ENCODE data around the gene CCDC6. TPM values are rescaled to one million over a fixed set of nuclear protein-coding genes. Genes with fewer than 3 reads are reported as not detected.
"Not testable (repeated sequence)": the region's sequence is repeated elsewhere in the genome, so short reads cannot be mapped to it uniquely, and the experiment has no call there.

The CCDC6 gene
- polyA plus RNA-seq, 1 donor, result 19.2 TPM

DNA sequence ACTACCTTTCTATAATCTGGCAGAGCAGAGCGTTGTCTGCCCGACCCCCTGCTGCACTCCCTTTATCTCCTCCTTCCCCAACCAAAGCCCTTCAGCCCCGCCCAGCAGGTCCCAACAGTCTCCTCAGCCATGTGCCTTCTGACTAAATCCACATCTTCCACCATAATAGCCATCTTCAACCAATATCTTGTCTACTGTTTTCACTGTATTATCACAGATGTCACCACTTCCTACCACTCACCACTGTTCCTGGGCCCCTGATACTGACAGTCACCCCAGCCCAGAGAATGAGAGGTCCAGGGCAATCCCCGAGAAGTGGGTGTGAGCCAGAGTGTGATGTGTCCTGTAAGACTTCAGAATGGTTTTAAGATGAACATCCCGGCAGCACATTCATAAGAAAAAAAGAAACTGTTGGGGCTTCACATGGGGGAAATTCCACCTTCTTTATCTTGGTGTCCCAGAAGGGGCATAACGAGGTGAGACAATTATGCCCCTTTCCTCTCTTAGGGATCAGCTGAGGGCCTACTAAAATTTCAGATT lies 25.3 kb downstream of the CCDC6 start:
- DNase-seq, result no peak

DNA sequence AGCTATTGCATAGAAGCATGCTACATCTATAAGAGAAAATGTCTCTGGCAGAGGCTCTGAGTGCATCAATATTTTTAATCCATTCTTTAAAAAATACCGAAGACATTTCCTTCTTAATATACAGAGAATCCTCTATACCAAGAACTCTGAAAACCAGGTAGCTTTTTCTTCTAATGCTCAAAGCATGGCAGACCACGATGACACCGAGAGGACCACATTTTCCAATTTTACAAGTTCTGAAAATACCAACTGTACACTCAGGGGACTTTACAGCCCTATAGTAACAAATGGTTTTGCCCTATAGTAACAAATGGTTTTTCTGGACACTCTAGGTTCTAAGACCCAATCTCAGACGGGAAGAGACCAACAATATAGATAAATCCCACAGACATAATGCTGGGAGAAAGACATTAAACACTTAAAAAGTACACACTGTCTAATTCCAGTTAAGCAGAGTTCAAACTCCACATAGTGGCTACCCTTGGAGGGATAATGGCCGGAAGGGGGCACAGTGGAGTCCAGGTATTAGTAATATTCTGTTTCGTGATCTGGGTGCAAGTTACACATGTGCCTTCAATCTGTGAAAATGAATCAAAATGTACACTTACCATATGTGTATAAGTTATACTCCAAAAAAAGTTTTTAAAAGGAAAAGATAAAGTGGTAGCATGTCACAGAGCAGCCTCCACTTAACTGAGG lies 26.2 kb downstream of the CCDC6 start:
- DNase-seq, result no peak

GRCh38 chr10:59879363-59879913 lies 26.9 kb downstream of the CCDC6 start:
- DNase-seq, result no peak

GRCh38 chr10:59878915-59879314 lies 27.4 kb downstream of the CCDC6 start:
- no peak for DNase-seq

- no peak for DNase-seq
Measured at GRCh38 chr10:59878289-59878688, 28.1 kb downstream of the CCDC6 start.

- no peak for DNase-seq
Measured at GRCh38 chr10:59877191-59877671, 29.1 kb downstream of the CCDC6 start.

DNA sequence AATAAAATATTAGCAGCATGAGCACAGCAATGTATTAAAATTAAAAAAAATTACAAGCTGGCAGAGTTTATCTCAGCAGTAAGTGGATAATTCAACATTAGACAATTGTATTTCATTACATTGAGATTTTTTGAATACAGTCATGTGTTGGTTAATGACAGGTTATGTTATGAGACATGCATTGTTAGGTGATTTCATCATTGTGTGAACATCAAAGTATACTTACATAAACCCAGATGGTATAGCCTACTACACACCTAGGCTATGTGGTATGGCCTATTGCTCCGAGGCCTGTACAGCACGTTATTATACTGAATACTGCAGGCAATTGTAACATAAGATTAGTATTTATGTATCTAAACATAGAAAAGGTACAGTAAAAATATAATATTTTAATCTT lies 29.7 kb downstream of the CCDC6 start:
- no peak for DNase-seq

- not testable (repeated sequence) for DNase-seq
Measured at GRCh38 chr10:59876208-59876607, 30.1 kb downstream of the CCDC6 start.

DNA sequence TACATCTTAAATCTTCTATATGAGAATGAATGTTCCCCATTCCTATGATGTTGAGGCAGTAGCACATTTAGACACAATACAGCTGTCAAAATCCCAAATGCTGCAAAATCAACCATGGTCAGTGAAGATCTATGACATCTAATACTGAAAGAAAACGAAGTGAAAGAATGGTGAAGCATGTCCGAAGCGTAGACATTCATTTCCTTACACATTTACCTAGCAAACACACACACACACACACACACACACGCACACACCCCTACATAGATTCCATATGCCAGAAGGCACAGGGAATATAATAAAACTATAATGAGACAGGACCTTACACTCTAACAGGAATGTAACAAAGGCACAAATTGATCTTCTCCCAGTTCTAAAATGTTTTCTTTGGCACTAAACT lies 32.5 kb downstream of the CCDC6 start:
- DNase-seq, result no peak

GRCh38 chr10:59872892-59873463 lies 33.4 kb downstream of the CCDC6 start:
- DNase-seq, result peak; percentile 43

GRCh38 chr10:59870152-59870551 lies 36.2 kb downstream of the CCDC6 start:
- no peak for DNase-seq

DNA sequence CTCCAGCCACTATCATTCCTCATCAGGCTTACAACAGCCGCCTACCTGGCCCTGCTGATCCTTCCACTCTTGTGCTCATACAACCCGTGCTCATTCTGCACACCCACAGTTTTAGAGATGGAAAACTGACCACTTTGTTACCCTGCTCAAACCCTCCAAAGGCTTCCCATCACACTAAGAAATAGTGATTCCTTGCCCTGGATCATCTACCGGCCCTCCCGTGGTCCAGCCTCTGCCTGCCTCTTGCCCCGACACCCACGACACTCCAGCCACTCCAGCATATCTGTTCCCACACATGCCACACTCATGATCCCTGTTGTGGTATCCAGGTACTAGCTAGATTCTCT lies 36.8 kb downstream of the CCDC6 start:
- DNase-seq, result no peak

DNA sequence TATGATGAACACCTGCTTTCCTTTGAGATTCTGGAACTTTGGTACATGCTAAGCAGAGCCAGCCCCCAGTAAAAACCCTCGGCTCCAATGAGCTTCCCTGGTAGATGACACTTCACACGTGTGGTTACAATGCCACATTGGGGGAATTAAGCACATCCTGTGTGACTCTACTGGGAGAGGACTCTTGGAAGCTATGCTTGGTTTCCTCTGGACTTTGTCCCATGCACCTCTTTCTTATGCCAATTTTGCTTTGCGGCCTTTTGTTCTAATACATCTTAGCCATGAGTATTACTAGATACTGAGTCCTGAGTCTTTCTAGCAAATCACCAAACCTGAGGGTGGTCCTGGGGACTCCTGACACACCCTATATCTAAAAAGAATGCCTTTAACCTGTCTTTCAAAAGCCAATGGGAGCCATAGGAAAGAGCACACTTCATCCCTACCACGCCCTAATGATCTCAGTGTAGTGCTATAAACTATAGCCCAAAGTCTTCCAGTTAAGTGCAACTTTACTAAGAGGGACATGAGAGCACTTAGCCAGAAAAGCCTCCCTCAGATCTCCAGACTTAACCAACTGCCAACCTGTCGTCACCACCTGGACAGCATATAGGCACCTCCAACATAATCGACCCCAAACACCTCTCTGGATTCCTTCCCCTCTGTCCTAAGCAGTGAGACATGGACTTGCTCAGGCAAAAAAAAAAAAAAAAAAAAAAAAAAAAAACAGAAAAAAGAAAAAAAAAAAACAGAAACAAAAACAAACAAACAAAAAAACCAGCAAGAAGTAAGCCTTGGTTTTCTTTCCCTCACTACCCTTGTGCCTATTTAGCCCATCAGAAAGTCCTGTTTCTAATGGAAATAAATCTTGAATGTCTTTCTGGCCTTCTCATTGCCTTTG lies 37.4 kb downstream of the CCDC6 start:
- DNase-seq, result no peak

GRCh38 chr10:59867590-59867989 lies 38.8 kb downstream of the CCDC6 start:
- DNase-seq, result no peak

- DNase-seq, result no peak
Measured at GRCh38 chr10:59865101-59865500, 41.3 kb downstream of the CCDC6 start.

DNA sequence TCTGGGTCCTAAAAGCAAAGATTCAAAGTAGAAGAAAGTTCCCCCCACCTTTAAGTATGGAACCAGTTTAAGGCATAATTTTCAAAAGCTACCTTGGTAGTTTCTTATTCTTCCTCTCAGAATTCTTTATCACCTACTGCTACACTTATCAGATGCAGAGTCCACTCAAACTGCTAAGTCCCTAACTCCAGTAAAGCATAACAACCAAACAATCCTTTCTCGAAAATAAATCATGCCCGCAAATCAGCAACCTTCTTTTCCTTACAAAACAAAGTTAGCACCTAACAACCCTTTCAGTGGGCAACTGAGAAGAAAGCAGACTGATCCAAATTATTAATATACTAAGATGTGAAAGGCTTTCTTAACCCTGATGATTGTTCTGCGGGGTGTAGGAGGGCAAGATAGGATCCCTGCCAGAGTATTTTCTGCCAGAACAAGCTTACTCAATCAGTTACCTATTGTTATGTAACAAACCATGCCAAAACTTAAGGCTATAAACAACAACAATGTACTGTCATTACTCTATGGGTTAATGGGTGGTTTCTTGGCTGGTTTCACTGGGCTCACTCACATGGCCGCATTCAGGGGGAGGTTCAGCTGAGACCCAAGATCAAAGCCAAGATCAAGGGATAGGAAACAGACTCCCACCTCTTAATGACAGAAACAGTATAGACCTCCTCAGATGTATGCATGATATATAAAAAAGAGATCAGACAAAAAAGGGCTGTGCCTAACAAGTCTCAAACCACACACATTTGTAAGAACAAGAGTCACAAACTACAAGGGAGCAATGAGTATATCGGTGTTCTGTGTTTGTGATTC lies 42.0 kb downstream of the CCDC6 start:
- DNase-seq, result no peak

DNA sequence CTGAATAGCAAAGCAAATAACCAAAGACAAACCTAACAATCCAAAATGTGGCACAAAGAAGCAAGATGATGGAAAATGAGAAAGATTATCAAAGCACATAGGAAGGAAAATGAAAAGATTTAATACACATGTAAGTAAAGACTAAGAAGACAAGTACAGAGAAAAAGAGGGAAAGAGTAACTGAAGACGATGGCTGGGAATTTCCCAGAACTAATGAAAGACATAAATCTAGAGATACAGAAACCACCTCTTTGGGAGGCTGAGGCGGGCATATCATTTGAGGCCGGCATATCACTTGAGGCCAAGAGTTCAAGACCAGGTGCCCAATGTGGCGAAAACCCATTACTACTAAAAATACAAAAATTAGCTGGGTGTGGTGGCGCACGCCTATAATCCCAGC lies 46.8 kb downstream of the CCDC6 start:
- no peak for DNase-seq

DNA sequence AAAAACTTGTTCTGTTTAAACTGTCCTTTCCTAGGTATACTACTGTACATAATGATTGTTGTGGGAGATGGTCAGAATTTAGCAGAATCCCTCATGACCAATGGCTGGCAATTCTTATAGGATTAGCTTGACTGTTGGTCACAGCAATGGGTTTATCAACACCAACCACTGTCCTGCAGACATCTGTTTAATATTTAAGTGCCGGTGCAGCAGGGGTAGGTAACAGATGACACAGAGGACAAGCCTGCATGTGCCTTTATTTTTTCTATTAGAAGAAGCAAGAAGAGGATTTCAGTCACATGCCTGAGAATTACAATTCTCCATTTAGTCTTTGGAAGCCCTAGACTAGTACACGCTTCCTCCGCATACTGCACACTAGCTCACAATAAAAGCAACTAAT lies 48.4 kb downstream of the CCDC6 start:
- DNase-seq, result no peak

DNA sequence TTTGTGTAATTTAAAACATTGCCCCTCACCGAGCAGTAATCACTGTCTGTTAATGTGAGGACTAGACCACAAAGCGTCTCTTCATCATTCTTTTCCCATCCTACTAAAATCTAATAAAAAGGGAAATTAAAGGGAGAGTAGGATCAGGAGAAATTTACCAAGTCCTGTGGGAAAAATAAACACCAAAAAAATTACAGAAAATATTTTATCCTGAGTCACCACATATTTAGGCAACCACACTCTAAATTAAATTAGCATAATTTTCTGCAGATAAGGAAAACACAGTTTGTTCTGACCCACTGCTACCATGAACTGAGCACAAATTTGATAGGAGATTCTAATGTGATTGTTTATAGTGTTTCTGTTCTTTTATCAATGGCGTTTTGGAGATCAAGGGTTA lies 49.3 kb downstream of the CCDC6 start:
- DNase-seq, result no peak

- DNase-seq, result no peak
Measured at GRCh38 chr10:59856104-59856503, 50.3 kb downstream of the CCDC6 start.

- no peak for DNase-seq
Measured at GRCh38 chr10:59854571-59854970, 51.8 kb downstream of the CCDC6 start.

DNA sequence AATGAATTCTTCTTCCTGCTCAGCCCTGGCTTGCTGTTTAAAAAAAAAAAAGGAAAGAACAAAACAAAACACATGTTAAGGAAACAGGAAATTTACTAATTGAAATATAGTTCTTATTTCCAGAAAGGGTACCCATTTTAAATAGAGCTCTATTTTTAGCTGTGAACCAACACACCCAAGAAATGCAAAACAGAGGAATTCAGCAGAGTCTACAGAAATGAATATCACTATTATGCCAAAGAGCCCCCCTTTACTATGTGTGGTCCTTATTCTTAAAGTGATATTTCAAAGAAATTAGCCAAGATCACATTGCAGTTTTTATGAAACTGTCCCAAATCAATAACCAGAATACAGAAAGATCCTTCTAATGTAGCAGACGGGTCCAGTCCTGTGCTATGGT lies 53.7 kb downstream of the CCDC6 start:
- no peak for DNase-seq
